Skeletal muscle tissue (tissue), 4 donors: Measurements from ENCODE around the gene RNF169. TPM values are rescaled to one million over a fixed set of nuclear protein-coding genes. Genes with fewer than 3 reads are reported as not detected.

Source experiments
- H3K27ac ChIP-seq: one replicate; pipeline ENCODE4 v1.7.0; 2013; ENCODE audit warnings: mild to moderate bottlenecking, low read depth, low read length, inconsistent platforms
- H3K27me3 ChIP-seq, 3 donors: one replicate each; pipeline ENCODE4 v1.7.0; 2013; ENCODE audit warnings: low read length in 3 of 3; ENCODE audit not compliant: control insufficient read depth in 3 of 3, insufficient read depth in 3 of 3
- H3K36me3 ChIP-seq, 3 donors: one replicate each; pipeline ENCODE4 v1.7.0; 2013; ENCODE audit warnings: low read length in 3 of 3; ENCODE audit not compliant: control insufficient read depth in 3 of 3, insufficient read depth in 3 of 3
- H3K4me1 ChIP-seq, 3 donors: one replicate each; pipeline ENCODE4 v1.7.0; 2013; ENCODE audit warnings: low read length in 3 of 3, mild to moderate bottlenecking in 3 of 3; ENCODE audit not compliant: control insufficient read depth in 3 of 3, insufficient read depth in 3 of 3
- H3K4me3 ChIP-seq, 3 donors: one replicate each; pipeline ENCODE4 v1.7.0; 2013; ENCODE audit warnings: low read length in 3 of 3
- H3K9ac ChIP-seq, 3 donors: one replicate each; pipeline ENCODE4 v1.7.0; 2013; ENCODE audit warnings: low read length in 3 of 3, mild to moderate bottlenecking in 3 of 3, moderate library complexity in 2 of 3, low read depth in 1 of 3
- H3K9me3 ChIP-seq, 3 donors: one replicate each; pipeline ENCODE4 v1.7.0; 2013; ENCODE audit warnings: low read length in 3 of 3; ENCODE audit not compliant: control insufficient read depth in 3 of 3
- total RNA-seq: library from RNA; depleted of rRNA; stranded (reverse); fragments of >200 nt; gene quantifications from one replicate; pipeline ENCODE4 v1.2.3, GENCODE V29; 2014
- donor health status: Osteomylitis.

The RNF169 gene
- 18.3 TPM for total RNA-seq

- no peaks in the 10 kb centered on the region for H3K36me3 ChIP-seq
- H3K4me1 ChIP-seq, result peaks cover 16 to 19% (median 16%) of the 10 kb centered on the region in 3 donors
- H3K4me3 ChIP-seq, result peak within 1 kb of the TSS; percentile 78 to 90 (median 83)
- H3K9me3 ChIP-seq, result no peaks in the 10 kb centered on the region
- H3K27me3 ChIP-seq, result no peaks in the 10 kb centered on the region
- H3K9ac ChIP-seq, result peak within 1 kb of the TSS; percentile 80 to 91 (median 86)
- peak within 1 kb of the TSS; percentile 75 for H3K27ac ChIP-seq
Measured at GRCh38 chr11:74748211-74749126, at the start of gene RNF169. TSS of gene RNF169 (plus strand) at chr11:74748849. CDS start at chr11:74748881, 32 bp downstream.

DNA sequence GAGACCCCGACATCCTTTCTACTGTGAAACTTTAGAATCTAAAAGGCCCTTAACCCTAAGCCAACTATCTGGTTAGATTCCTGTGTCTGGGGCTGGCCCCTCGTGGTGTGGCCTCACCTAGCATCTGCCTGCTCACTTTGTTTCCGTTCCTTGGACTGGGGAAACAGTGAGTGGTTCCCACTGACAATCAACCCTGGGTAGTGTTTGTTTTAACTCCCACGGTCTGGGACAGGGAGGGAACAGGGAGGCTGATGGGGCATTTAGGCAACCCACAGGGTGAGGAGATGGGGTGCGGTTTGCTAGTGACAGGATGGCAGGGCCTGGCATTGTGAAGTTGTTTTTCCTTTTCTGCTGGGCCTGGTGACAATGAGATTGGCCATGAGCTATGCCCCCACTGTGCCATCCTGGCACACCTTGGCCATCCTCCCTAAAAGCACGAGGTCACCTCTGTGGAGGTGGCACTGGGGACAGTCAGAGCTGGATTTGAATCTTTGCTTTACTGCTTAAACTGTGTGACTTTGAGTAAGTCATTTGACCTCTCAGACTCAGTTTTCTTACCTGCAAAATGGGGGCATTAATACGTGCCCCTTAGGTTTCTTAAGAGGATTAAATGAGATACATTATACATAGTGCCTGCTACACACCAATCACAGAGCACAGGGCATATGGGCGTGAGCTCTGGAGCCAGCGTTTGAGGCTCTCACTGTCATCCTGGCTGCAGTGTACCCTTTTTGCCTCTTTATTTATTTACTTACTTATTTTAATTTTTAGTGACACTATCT is 48.8 kb upstream of the RNF169 start:
- Histone ChIP-seq H3K36me3 (no peaks in the 10 kb centered on the region), H3K4me1 (peaks cover 20 to 22% (median 20%) of the 10 kb centered on the region in 3 donors), H3K27me3 (no peaks in the 10 kb centered on the region), H3K4me3 (no peak overlapping the region), H3K9ac (no peak overlapping the region), H3K27ac (no peak overlapping the region), H3K9me3 (no peaks in the 10 kb centered on the region)

GRCh38 chr11:74701351-74701750 is 47.3 kb upstream of the RNF169 start:
- Histone ChIP-seq H3K9ac (no peak overlapping the region), H3K36me3 (no peaks in the 10 kb centered on the region), H3K27ac (no peak overlapping the region), H3K4me1 (peaks cover 13 to 14% (median 14%) of the 10 kb centered on the region in 3 donors), H3K4me3 (no peak overlapping the region), H3K27me3 (no peaks in the 10 kb centered on the region), H3K9me3 (no peaks in the 10 kb centered on the region)

GRCh38 chr11:74702383-74703007 is 46.2 kb upstream of the RNF169 start:
- H3K9ac ChIP-seq, result peak overlapping the region in 1 of 3 donors; percentile 7
- H3K4me1 ChIP-seq, result peaks cover 2 to 3% (median 2%) of the 10 kb centered on the region in 3 donors
- H3K27ac ChIP-seq, result no peak overlapping the region

DNA sequence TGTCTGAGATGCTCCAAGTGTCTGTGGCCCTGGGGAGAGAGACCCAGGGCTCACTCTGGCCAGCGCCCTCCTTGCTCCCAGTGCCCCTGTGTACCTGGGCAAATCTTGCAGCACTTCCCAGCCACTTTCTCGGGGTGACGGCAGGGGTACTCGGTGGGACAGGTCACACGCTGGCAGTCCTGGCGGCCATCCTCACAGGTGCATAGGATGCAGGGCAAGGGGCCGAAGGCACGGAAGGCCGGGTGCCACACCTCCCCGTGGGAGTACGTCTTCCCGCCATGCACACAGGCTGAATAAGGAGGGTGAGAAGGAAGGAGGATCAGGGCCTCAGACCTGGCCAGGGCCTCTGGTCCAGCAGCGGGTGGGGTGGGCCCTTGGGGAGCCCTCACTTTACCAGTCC is 45.4 kb upstream of the RNF169 start:
- H3K9ac ChIP-seq, result no peak overlapping the region

More at GRCh38 chr11:74702383-74703007, 46.2 kb upstream of the RNF169 start:
- Histone ChIP-seq H3K4me3 (no peak overlapping the region), H3K27me3 (no peaks in the 10 kb centered on the region), H3K36me3 (no peaks in the 10 kb centered on the region), H3K9me3 (no peaks in the 10 kb centered on the region)

DNA sequence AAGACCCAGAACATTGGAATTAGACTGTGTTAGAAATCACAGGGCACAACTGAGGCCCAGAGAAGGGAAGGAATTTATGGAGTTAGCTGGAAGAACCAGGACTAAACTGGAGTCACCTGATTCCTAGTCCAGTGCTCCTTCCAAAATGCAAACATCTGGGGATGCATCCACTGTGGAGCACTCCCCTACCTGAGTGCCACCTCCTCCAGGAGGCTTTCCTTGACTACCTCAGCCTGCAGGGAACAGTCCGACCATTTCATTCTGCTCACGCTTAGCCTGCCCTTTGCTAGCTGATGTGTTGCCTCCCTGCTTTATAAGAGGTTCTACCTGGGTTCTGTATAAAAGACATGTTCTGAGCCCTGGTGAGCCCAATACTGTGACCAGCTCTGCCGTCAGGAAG is 41.5 kb upstream of the RNF169 start:
- H3K9me3 ChIP-seq, result no peaks in the 10 kb centered on the region
- H3K27ac ChIP-seq, result no peak overlapping the region
- H3K9ac ChIP-seq, result peak overlapping the region in 1 of 3 donors; percentile 25
- no peaks in the 10 kb centered on the region for H3K27me3 ChIP-seq
- no peak overlapping the region for H3K4me3 ChIP-seq
- no peaks in the 10 kb centered on the region for H3K4me1 ChIP-seq
- no peaks in the 10 kb centered on the region for H3K36me3 ChIP-seq

More for the DNA sequence above, 45.4 kb upstream of the RNF169 start:
- no peaks in the 10 kb centered on the region for H3K27me3 ChIP-seq
- H3K4me1 ChIP-seq, result no peaks in the 10 kb centered on the region
- H3K36me3 ChIP-seq, result no peaks in the 10 kb centered on the region
- H3K4me3 ChIP-seq, result no peak overlapping the region
- no peaks in the 10 kb centered on the region for H3K9me3 ChIP-seq
- H3K27ac ChIP-seq, result no peak overlapping the region

DNA sequence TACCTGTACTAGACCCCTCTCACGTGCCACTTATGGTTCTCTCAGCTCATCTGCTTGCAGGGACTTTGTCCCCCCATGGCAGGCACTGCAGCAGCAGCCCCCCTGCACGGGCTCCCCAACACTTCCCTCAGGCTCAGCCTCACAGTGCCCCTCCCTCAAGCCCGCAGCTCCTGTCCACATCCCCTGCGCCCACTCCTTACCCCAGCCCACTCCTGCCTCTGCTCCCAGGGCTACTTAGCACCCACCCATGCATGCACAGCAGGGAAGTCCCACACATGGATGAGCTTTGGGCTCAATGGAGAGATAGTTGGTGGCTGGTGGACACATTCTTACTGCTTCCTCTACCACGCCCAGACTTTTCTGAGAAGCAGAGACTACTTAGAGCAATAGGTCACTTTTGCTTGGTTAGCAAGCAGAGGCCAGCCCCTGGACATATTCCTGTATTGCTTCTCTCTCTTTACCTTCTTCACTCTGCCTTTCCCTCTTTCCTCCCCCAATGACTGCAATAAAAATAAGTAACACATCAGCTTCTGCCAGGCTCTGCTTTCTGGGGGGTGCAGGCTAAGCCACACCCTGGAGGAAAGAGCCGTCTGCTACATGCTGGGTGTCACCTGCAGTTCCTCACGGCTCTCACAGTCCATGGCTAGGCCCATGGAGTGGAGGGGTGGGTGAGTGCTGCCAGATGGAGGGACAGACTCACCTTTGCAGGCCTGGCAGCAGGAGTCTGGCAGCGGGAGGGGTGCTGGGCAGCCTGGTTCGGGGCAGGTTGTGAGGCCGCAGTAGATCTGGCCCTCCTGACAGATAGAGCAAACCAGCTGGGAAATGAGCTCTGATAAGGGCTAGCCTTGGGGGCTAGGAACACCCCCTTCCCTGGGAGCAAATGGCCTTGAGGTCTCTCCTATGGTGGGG is 40.8 kb upstream of the RNF169 start:
- no peak overlapping the region for H3K27ac ChIP-seq
- no peaks in the 10 kb centered on the region for H3K9me3 ChIP-seq
- no peaks in the 10 kb centered on the region for H3K4me1 ChIP-seq
- no peak overlapping the region for H3K9ac ChIP-seq
- H3K4me3 ChIP-seq, result no peak overlapping the region
- no peaks in the 10 kb centered on the region for H3K27me3 ChIP-seq
- no peaks in the 10 kb centered on the region for H3K36me3 ChIP-seq

- H3K9ac ChIP-seq, result no peak overlapping the region
- H3K4me3 ChIP-seq, result no peak overlapping the region
- no peaks in the 10 kb centered on the region for H3K36me3 ChIP-seq
- H3K9me3 ChIP-seq, result no peaks in the 10 kb centered on the region
- peaks cover 0 to 3% (median 0%) of the 10 kb centered on the region in 3 donors for H3K4me1 ChIP-seq
- H3K27me3 ChIP-seq, result no peaks in the 10 kb centered on the region
- H3K27ac ChIP-seq, result no peak overlapping the region
Measured at GRCh38 chr11:74709175-74709574, 39.5 kb upstream of the RNF169 start.

DNA sequence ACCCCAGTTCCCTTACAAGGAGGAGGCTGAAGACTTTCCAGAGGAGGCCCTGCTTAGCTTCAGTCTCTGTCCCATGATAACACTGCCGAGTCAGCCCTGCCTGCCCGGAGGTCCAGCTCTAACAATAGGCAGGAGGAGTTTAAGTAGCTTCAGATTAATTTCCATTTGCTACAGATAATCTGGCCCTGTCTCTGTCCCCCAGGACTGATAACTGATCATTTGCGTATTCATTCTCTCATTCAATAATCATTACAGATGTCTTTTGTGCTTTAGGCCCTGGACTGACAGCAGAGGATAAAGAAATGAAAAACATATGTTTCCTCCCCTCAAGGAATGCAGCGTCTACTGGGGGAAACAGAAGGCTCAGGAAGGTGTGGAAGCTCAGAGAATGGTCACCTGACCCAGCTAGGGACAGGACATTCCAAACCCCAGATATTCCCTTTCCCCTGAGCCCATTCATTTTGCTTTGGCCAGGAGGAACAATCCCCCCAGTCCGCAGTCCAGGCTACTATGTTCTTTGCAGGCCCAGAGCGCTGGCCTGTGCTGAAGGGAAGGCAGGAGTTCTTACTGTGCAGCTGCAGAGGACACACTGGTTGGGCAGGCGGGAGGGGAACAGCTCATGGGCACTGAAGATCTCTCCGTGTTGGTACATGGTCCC is 38.2 kb upstream of the RNF169 start:
- peaks cover 0 to 3% (median 0%) of the 10 kb centered on the region in 3 donors for H3K4me1 ChIP-seq

More for the DNA sequence above, 38.2 kb upstream of the RNF169 start:
- Histone ChIP-seq H3K27me3 (no peaks in the 10 kb centered on the region), H3K4me3 (no peak overlapping the region), H3K9ac (no peak overlapping the region), H3K36me3 (no peaks in the 10 kb centered on the region), H3K27ac (no peak overlapping the region), H3K9me3 (no peaks in the 10 kb centered on the region)
